Cardiac fibroblast (primary cell): ENCODE data around the gene RAB5B.
"Not testable (repeated sequence)": the region's sequence is repeated elsewhere in the genome, so short reads cannot be mapped to it uniquely, and the experiment has no call there.

Experiments used
- DNase-seq, 2 donors: peaks; one replicate each; pipeline versions ENCODE4 v3.0.0 to v3.0.0-alpha.2; 2010; ENCODE audit warnings: low read depth in 2 of 2
- H3K4me3 ChIP-seq, 2 donors: replicated peaks in 1 of 2; 1 replicate in 1 of 2; 2 replicates in 1 of 2; pipeline ENCODE4 v1.5.1; 2011; ENCODE audit warnings: low read depth in 2 of 2, low read length in 2 of 2, mild to moderate bottlenecking in 2 of 2, moderate library complexity in 1 of 2
- TF ChIP-seq, protein P1 (sequence below): IDR thresholded peaks from one replicate; pipeline ENCODE4 v1.5.1; 2011; ENCODE audit warnings: low read depth, mild to moderate bottlenecking, low read length, inconsistent platforms

The RAB5B gene

GRCh38 chr12:55995366-55995765 lies 21.5 kb downstream of the RAB5B start:
- TF ChIP-seq, protein P1, sequence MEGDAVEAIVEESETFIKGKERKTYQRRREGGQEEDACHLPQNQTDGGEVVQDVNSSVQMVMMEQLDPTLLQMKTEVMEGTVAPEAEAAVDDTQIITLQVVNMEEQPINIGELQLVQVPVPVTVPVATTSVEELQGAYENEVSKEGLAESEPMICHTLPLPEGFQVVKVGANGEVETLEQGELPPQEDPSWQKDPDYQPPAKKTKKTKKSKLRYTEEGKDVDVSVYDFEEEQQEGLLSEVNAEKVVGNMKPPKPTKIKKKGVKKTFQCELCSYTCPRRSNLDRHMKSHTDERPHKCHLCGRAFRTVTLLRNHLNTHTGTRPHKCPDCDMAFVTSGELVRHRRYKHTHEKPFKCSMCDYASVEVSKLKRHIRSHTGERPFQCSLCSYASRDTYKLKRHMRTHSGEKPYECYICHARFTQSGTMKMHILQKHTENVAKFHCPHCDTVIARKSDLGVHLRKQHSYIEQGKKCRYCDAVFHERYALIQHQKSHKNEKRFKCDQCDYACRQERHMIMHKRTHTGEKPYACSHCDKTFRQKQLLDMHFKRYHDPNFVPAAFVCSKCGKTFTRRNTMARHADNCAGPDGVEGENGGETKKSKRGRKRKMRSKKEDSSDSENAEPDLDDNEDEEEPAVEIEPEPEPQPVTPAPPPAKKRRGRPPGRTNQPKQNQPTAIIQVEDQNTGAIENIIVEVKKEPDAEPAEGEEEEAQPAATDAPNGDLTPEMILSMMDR: no peak
- H3K4me3 ChIP-seq: no peak overlapping the region
- no peak for DNase-seq

GRCh38 chr12:55996201-55996714 lies 22.4 kb downstream of the RAB5B start:
- peak overlapping the region; percentile 59 to 83 for H3K4me3 ChIP-seq
- TF ChIP-seq, protein P1: peak; percentile 72
- DNase-seq: peak; percentile 77 to 78

- peak within 1 kb of the TSS; percentile 59 to 83 for H3K4me3 ChIP-seq
- TF ChIP-seq, protein P1: no peak
- DNase-seq: peak; percentile 97 to 98
Observed at GRCh38 chr12:55996715-55997534, 23.0 kb downstream of the RAB5B start, which contains the start of gene SUOX. Gene SUOX, plus strand, starts transcription at chr12:55997276. Its CDS starts 4,946 bp downstream, at chr12:56002222.

DNA sequence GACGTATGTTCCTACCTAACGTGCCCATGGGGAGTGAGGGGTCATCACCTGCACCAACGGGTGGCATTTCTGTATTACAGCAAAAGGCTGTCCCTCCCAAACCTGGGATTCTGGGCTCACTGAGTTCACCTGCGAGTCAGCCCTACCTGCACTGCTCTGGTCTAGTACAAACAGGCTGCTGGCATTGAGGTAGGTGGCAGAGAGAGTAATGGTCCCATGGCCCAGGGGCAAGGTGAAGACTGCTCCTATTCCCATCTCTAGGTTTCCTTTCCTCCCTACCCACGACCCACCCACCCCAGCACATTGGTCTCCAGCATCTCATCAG lies 23.6 kb downstream of the RAB5B start:
- TF ChIP-seq, protein P1: no peak
- DNase-seq: no peak
- H3K4me3 ChIP-seq: peak overlapping the region; percentile 59 to 83

DNA sequence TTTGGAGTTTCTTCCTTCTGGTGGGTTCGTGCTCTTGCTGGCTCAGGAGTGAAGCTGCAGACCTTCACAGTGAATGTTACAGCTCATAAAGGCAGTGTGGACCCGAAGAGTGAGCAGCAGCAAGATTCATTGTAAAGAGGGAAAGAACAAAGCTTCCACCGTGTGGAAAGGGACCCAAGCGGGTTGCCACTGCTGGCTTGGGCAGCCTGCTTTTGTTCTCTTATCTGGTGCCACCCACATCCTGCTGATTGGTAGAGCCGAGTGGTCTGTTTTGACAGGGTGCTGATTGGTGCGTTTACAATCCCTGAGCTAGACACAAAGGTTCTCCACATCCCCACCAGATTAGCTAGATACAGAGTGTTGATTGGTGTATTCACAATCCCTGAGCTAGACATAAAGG lies 25.6 kb downstream of the RAB5B start:
- DNase-seq, H3K4me3 ChIP-seq: not testable (repeated sequence)

DNA sequence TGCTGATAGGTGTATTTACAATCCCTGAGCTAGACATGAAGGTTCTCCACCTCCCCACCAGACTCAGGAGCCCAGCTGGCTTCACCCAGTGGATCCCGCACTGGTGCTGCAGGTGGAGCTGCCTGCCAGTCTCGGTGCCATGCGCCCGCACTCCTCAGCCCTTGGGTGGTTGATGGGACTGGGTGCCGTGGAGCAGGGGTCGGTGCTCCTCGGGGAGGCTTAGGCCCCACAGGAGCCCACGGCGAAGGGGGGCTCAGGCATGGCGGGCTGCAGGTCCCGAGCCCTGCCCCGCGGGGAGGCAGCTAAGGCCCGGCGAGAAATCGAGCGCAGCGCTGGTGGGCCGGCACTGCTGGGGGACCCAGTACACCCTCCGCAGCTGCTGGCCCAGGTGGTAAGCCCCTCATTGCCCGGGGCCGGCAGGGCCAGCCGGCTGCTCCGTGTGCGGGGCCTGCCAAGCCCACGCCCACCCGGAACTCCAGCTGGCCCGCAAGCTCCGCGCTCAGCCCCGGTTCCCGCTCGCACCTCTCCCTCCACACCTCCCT lies 26.2 kb downstream of the RAB5B start:
- DNase-seq, H3K4me3 ChIP-seq: not testable (repeated sequence)

- TF ChIP-seq, protein P1: no peak
- DNase-seq: no peak
- no peak overlapping the region for H3K4me3 ChIP-seq
Observed at GRCh38 chr12:56001487-56002100, 27.7 kb downstream of the RAB5B start.

- H3K4me3 ChIP-seq, DNase-seq: not testable (repeated sequence)
Observed at GRCh38 chr12:56003376-56003775, 29.5 kb downstream of the RAB5B start.
